Progenitor cell of endocrine pancreas (in vitro differentiated cells): ENCODE results near the gene PNMA8A. TPM values are rescaled to one million over a fixed set of nuclear protein-coding genes. Genes with fewer than 3 reads are reported as not detected.
"Not testable (repeated sequence)": the region's sequence is repeated elsewhere in the genome, so short reads cannot be mapped to it uniquely, and the experiment has no call there.

ENCODE experiments used
- DNase-seq: peaks from one replicate; pipeline ENCODE4 v3.0.0; 2021; ENCODE audit warnings: low spot score; ENCODE audit not compliant: unreplicated experiment
- H3K27ac Mint-ChIP-seq: 2 replicates; pipeline ENCODE4 v1.8.0; 2021; ENCODE audit warnings: mild to moderate bottlenecking, moderate library complexity, mixed read lengths
- H3K27me3 Mint-ChIP-seq: 2 replicates; pipeline ENCODE4 v1.8.0; 2021; ENCODE audit warnings: mixed read lengths
- H3K36me3 Mint-ChIP-seq: 2 replicates; pipeline ENCODE4 v1.8.0; 2022; ENCODE audit warnings: mixed read lengths; ENCODE audit not compliant: insufficient read depth
- H3K4me1 Mint-ChIP-seq: 2 replicates; pipeline ENCODE4 v1.8.0; 2021; ENCODE audit warnings: low read depth, mixed read lengths
- H3K4me3 Mint-ChIP-seq: 2 replicates; pipeline ENCODE4 v1.8.0; 2021; ENCODE audit warnings: low read depth, mild to moderate bottlenecking, moderate library complexity, mixed read lengths
- H3K9me3 Mint-ChIP-seq: 2 replicates; pipeline ENCODE4 v1.8.0; 2021; ENCODE audit warnings: low read depth, mixed read lengths
- total RNA-seq: library from RNA; stranded (reverse); gene quantifications from 2 replicates; pipeline ENCODE4 v1.2.1, GENCODE V29; 2021
- TF ChIP-seq, protein P1 (sequence below): fragments of 200-600 bp; sonication (generic); IDR thresholded peaks from one replicate; pipeline ENCODE4 v1.5.0; 2021; ENCODE audit warnings: antibody characterized with exemption, mild to moderate bottlenecking; ENCODE audit not compliant: unreplicated experiment

The PNMA8A gene
- total RNA-seq, 1 donor from 2014 or later: 27.5 TPM

- H3K27ac Mint-ChIP-seq: no peak overlapping the region
- H3K4me3 Mint-ChIP-seq: no peak overlapping the region
- H3K27me3 Mint-ChIP-seq: no peaks in the 10 kb centered on the region
- no peaks in the 10 kb centered on the region for H3K9me3 Mint-ChIP-seq
- H3K36me3 Mint-ChIP-seq: no peaks in the 10 kb centered on the region
- TF ChIP-seq, protein P1, sequence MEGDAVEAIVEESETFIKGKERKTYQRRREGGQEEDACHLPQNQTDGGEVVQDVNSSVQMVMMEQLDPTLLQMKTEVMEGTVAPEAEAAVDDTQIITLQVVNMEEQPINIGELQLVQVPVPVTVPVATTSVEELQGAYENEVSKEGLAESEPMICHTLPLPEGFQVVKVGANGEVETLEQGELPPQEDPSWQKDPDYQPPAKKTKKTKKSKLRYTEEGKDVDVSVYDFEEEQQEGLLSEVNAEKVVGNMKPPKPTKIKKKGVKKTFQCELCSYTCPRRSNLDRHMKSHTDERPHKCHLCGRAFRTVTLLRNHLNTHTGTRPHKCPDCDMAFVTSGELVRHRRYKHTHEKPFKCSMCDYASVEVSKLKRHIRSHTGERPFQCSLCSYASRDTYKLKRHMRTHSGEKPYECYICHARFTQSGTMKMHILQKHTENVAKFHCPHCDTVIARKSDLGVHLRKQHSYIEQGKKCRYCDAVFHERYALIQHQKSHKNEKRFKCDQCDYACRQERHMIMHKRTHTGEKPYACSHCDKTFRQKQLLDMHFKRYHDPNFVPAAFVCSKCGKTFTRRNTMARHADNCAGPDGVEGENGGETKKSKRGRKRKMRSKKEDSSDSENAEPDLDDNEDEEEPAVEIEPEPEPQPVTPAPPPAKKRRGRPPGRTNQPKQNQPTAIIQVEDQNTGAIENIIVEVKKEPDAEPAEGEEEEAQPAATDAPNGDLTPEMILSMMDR: no peak
- H3K4me1 Mint-ChIP-seq: no peaks in the 10 kb centered on the region
- no peak for DNase-seq
Observed at GRCh38 chr19:46442808-46443450, 28.4 kb downstream of the PNMA8A start.

DNA sequence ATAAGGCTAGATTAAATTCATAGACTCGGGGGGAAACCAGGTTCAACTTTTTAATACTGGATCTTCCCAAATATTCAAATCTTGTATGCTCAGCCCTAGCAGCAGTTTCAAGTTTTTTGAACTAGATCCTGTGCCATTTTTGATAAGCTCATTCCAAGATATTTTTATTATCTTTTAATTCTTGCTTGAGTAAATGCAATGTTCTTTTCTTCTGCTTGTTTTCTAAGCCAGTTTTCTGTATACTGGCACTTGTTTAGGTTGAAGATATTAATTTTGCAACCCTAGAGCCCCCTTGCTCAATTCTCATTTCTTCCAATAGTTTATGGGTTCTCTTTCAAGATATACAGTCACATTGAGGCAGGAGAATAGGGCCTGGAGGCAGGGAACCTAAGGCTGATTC is 29.5 kb downstream of the PNMA8A start:
- no peak for DNase-seq
- Mint-ChIP-seq H3K27me3 (no peaks in the 10 kb centered on the region), H3K27ac (no peak overlapping the region), H3K4me3 (no peak overlapping the region), H3K9me3 (no peaks in the 10 kb centered on the region), H3K36me3 (no peaks in the 10 kb centered on the region), H3K4me1 (no peaks in the 10 kb centered on the region)
- TF ChIP-seq, protein P1: no peak

DNA sequence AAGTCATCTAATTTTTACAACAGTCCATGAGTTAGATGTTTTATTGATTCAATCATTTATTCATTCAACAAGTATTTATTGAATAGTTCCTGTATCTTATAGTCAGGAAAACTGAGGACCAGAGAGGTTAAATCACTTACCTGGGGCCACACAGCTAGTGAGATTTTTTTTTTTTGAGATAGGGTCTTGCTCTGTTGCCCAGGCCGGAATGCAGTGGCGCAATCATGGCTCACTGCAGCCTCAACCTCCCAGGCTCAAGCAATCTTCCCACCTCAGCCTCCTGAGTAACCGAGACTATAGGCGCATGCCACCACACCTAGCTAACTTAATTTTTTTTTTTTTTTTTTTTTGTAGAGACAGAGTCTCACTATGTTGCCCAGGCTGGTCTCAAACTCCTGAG is 35.7 kb downstream of the PNMA8A start:
- not testable (repeated sequence) for H3K27ac Mint-ChIP-seq, H3K4me1 Mint-ChIP-seq, DNase-seq, H3K9me3 Mint-ChIP-seq, H3K36me3 Mint-ChIP-seq, H3K4me3 Mint-ChIP-seq
- H3K27me3 Mint-ChIP-seq: peaks cover 16% of the 10 kb centered on the region

- no peaks in the 10 kb centered on the region for H3K9me3 Mint-ChIP-seq
- H3K4me3 Mint-ChIP-seq: no peak overlapping the region
- H3K36me3 Mint-ChIP-seq: no peaks in the 10 kb centered on the region
- TF ChIP-seq, protein P1: no peak
- no peak for DNase-seq
- H3K4me1 Mint-ChIP-seq: no peaks in the 10 kb centered on the region
- no peak overlapping the region for H3K27ac Mint-ChIP-seq
- H3K27me3 Mint-ChIP-seq: peaks cover 21% of the 10 kb centered on the region
Observed at GRCh38 chr19:46435009-46435408, 36.4 kb downstream of the PNMA8A start.

DNA sequence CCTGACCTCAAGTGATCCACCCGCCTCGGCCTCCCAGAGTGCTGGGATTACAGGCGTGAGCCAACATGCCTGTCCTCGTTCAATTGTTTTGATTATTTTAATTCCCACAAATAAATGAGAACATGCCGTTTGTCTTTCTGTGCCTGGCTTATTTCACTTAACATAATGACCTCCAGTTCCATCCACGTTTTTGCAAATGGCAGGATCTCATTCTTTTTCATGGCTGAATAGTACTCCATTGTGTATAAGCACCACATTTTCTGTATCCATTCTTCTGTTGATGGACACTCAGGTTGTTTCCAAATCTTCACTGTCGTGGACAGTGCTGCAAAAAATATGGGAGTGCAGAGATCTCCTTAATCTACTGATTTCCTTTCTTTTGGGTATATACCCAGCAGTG is 37.9 kb downstream of the PNMA8A start:
- H3K4me1 Mint-ChIP-seq, H3K27ac Mint-ChIP-seq, H3K9me3 Mint-ChIP-seq, DNase-seq, H3K36me3 Mint-ChIP-seq, H3K4me3 Mint-ChIP-seq: not testable (repeated sequence)
- peaks cover 34% of the 10 kb centered on the region for H3K27me3 Mint-ChIP-seq

DNA sequence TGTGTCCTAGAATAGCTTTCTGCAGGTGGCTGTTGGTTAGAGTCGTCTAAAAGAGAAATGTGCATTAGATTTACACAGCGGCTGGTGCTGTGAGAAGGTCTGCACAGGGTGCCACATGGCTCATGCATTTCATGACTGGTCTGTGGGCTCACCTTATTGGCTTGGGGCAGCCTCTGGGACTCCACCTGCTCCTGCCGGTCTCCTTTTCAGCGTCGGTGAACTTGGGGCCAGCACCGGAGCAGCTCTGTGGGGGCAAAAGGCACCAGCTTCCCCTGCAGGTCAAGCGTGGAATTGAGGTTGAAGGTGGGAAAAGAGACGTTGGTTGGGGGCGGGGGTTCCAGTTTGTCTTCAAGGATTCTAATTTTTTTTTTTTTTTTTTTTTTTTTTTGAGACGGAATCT is 39.5 kb downstream of the PNMA8A start:
- no peak overlapping the region for H3K4me3 Mint-ChIP-seq
- H3K36me3 Mint-ChIP-seq: no peaks in the 10 kb centered on the region
- TF ChIP-seq, protein P1: peak; percentile 28
- H3K27ac Mint-ChIP-seq: no peak overlapping the region
- peaks cover 1% of the 10 kb centered on the region for H3K4me1 Mint-ChIP-seq
- DNase-seq: no peak
- peaks cover 43% of the 10 kb centered on the region for H3K27me3 Mint-ChIP-seq
- H3K9me3 Mint-ChIP-seq: no peaks in the 10 kb centered on the region
